ENCODE data around the gene HPSE. TPM values are rescaled to one million over a fixed set of nuclear protein-coding genes. Genes with fewer than 3 reads are reported as not detected.

HPSE gene
- polyA plus RNA-seq, 3 donors = 21.2 to 65.8 (median 31.2) TPM

GRCh38 chr4:83261307-83261706 is 73.3 kb downstream of the HPSE start:
- Mint-ChIP-seq H3K9me3 (no peaks in the 10 kb centered on the region), H3K27me3 (ENCODE audit: low read depth in 3 of 3) (no peaks in the 10 kb centered on the region), H3K36me3 (peaks cover 53 to 73% of the 10 kb centered on the region in 2 donors), H3K4me1 (peaks cover 25% of the 10 kb centered on the region), H3K4me3 (no peak overlapping the region), H3K27ac (peak overlapping the region in 1 of 7 donors; percentile 46)
- intact Hi-C loops (cut with micrococcal nuclease) = loop anchor here in 1 of 2 donors (5.0 kb wide), 1 partner anchor 154 kb away; no protein-coding TSS in a partner anchor
- Histone ChIP-seq H3K4me3 (replicated peaks in 1 of 3; ENCODE audit: low read depth in 2 of 3, low read length in 3 of 3) (no peak overlapping the region), H3K27ac (ENCODE audit: low read depth in 1 of 2, low read length in 2 of 2) (no peak overlapping the region), H4K20me1 (ENCODE audit: insufficient read depth, low read length) (no peaks in the 10 kb centered on the region), H3K9me3 (replicated peaks in 1 of 2; ENCODE audit: control insufficient read depth in 1 of 2, insufficient read depth in 1 of 2, low read length in 2 of 2) (no peaks in the 10 kb centered on the region), H3K9ac (ENCODE audit: insufficient read depth, low read length, poor library complexity, severe bottlenecking) (no peak overlapping the region), H2AFZ (ENCODE audit: insufficient read depth, low read depth, low read length, poor library complexity, severe bottlenecking) (no peak overlapping the region), H3K79me2 (ENCODE audit: insufficient read depth, low read length) (no peaks in the 10 kb centered on the region), H3K4me1 (ENCODE audit: control insufficient read depth in 1 of 2, insufficient read depth in 2 of 2, low read length in 2 of 2) (peaks cover 8 to 9% of the 10 kb centered on the region in 2 donors), H3K36me3 (replicated peaks in 1 of 2; ENCODE audit: control insufficient read depth in 1 of 2, insufficient read depth in 2 of 2, low read length in 2 of 2) (peaks cover 43 to 60% of the 10 kb centered on the region in 2 donors), H3K4me2 (replicated peaks; ENCODE audit: extremely low read depth, low read length, poor library complexity, severe bottlenecking) (no peak overlapping the region), H3K27me3 (ENCODE audit: control insufficient read depth in 2 of 2, insufficient read depth in 2 of 2, low read length in 2 of 2) (no peaks in the 10 kb centered on the region)
- DNase-seq = no peak
- WGBS (ENCODE audit: insufficient coverage) = 82% methylated on average over 3 of the region's 5 CpGs
- TF ChIP-seq CTCF (IDR thresholded peaks at IDR 0.05) = no peak

DNA sequence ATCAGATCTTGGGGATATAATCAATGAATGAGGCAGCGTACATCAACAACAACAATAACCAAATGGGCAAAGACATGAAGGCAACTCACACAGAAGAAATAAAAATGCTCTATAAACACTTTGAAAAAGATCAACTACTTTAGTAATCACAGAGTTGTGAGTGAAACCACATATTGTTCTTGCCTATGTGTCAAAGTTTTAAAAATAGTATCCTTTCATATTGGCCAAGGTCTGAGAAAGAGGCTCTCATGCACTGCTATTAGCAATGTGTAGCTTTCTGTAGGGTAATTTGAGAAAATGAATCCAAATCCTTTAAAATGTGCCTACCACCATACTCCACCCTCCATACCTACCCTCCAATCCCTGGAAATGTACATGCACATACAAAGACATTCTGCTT is 75.1 kb downstream of the HPSE start:
- Histone ChIP-seq H3K9me3 (replicated peaks in 1 of 2; ENCODE audit: control insufficient read depth in 1 of 2, insufficient read depth in 1 of 2, low read length in 2 of 2) (no peaks in the 10 kb centered on the region), H4K20me1 (ENCODE audit: insufficient read depth, low read length) (no peaks in the 10 kb centered on the region), H3K27ac (ENCODE audit: low read depth in 1 of 2, low read length in 2 of 2) (no peak overlapping the region), H3K79me2 (ENCODE audit: insufficient read depth, low read length) (no peaks in the 10 kb centered on the region), H3K27me3 (ENCODE audit: control insufficient read depth in 2 of 2, insufficient read depth in 2 of 2, low read length in 2 of 2) (no peaks in the 10 kb centered on the region), H3K36me3 (replicated peaks in 1 of 2; ENCODE audit: control insufficient read depth in 1 of 2, insufficient read depth in 2 of 2, low read length in 2 of 2) (peaks cover 30 to 43% of the 10 kb centered on the region in 2 donors), H3K4me2 (replicated peaks; ENCODE audit: extremely low read depth, low read length, poor library complexity, severe bottlenecking) (no peak overlapping the region), H3K4me1 (ENCODE audit: control insufficient read depth in 1 of 2, insufficient read depth in 2 of 2, low read length in 2 of 2) (peaks cover 16 to 18% of the 10 kb centered on the region in 2 donors), H3K4me3 (replicated peaks in 1 of 3; ENCODE audit: low read depth in 2 of 3, low read length in 3 of 3) (no peak overlapping the region), H3K9ac (ENCODE audit: insufficient read depth, low read length, poor library complexity, severe bottlenecking) (no peak overlapping the region), H2AFZ (ENCODE audit: insufficient read depth, low read depth, low read length, poor library complexity, severe bottlenecking) (no peak overlapping the region)
- no peak for DNase-seq
- Mint-ChIP-seq H3K27ac (no peak overlapping the region), H3K4me1 (peaks cover 24% of the 10 kb centered on the region), H3K4me3 (no peak overlapping the region), H3K9me3 (no peaks in the 10 kb centered on the region), H3K36me3 (peaks cover 41 to 56% of the 10 kb centered on the region in 2 donors), H3K27me3 (ENCODE audit: low read depth in 3 of 3) (no peaks in the 10 kb centered on the region)
- no peak for TF ChIP-seq CTCF (IDR thresholded peaks at IDR 0.05)
- WGBS (ENCODE audit: insufficient coverage) = no CpG with 5 or more reads among the region's 1 CpG
- intact Hi-C loops (cut with micrococcal nuclease) = loop anchor here in 1 of 2 donors (10.0 kb wide), 1 partner anchor 185 kb away; no protein-coding TSS in a partner anchor
